Measurements from ENCODE around the gene SCN8A.

SCN8A gene

GRCh38 chr12:51811203-51812202 lies 220.5 kb downstream of the SCN8A start:
- in situ Hi-C loops (cut with MboI; ENCODE audit: low sequenced_read_pairs): no loop called here

GRCh38 chr12:51812871-51813270 lies 221.8 kb downstream of the SCN8A start:
- in situ Hi-C loops (cut with MboI; ENCODE audit: low sequenced_read_pairs): no loop called here

GRCh38 chr12:51813931-51814310 lies 222.9 kb downstream of the SCN8A start:
- in situ Hi-C loops (cut with MboI; ENCODE audit: low sequenced_read_pairs): no loop called here

- in situ Hi-C loops (cut with MboI; ENCODE audit: low sequenced_read_pairs): no loop called here
Observed at GRCh38 chr12:51814311-51815088, 223.5 kb downstream of the SCN8A start.

GRCh38 chr12:51815571-51815970 lies 224.5 kb downstream of the SCN8A start:
- in situ Hi-C loops (cut with MboI; ENCODE audit: low sequenced_read_pairs): no loop called here

GRCh38 chr12:51817027-51817953 lies 226.3 kb downstream of the SCN8A start:
- in situ Hi-C loops (cut with MboI; ENCODE audit: low sequenced_read_pairs): no loop called here

- in situ Hi-C loops (cut with MboI; ENCODE audit: low sequenced_read_pairs): no loop called here
Observed at GRCh38 chr12:51818086-51818485, 227.1 kb downstream of the SCN8A start.

GRCh38 chr12:51818566-51819300 lies 227.7 kb downstream of the SCN8A start:
- in situ Hi-C loops (cut with MboI; ENCODE audit: low sequenced_read_pairs): no loop called here

- in situ Hi-C loops (cut with MboI; ENCODE audit: low sequenced_read_pairs): no loop called here
Observed at GRCh38 chr12:51819736-51820525, 228.9 kb downstream of the SCN8A start.

- in situ Hi-C loops (cut with MboI; ENCODE audit: low sequenced_read_pairs): no loop called here
Observed at GRCh38 chr12:51820526-51821439, 229.8 kb downstream of the SCN8A start.

GRCh38 chr12:51821440-51822260 lies 230.6 kb downstream of the SCN8A start:
- in situ Hi-C loops (cut with MboI; ENCODE audit: low sequenced_read_pairs): no loop called here

- in situ Hi-C loops (cut with MboI; ENCODE audit: low sequenced_read_pairs): no loop called here
Observed at GRCh38 chr12:51822261-51822616, 231.2 kb downstream of the SCN8A start.

- in situ Hi-C loops (cut with MboI; ENCODE audit: low sequenced_read_pairs): no loop called here
Observed at GRCh38 chr12:51822956-51823355, 231.9 kb downstream of the SCN8A start.

- in situ Hi-C loops (cut with MboI; ENCODE audit: low sequenced_read_pairs): no loop called here
Observed at GRCh38 chr12:51823875-51824565, 233.0 kb downstream of the SCN8A start.

- in situ Hi-C loops (cut with MboI; ENCODE audit: low sequenced_read_pairs): no loop called here
Observed at GRCh38 chr12:51825216-51825615, 234.2 kb downstream of the SCN8A start.

GRCh38 chr12:51826881-51827280 lies 235.8 kb downstream of the SCN8A start:
- in situ Hi-C loops (cut with MboI; ENCODE audit: low sequenced_read_pairs): no loop called here

Data from hTERT RPE-1 (cell line).